ENCODE measurements around the gene KDM4E. TPM values are rescaled to one million over a fixed set of nuclear protein-coding genes. Genes with fewer than 3 reads are reported as not detected.
"Not testable (repeated sequence)": the region's sequence is repeated elsewhere in the genome, so short reads cannot be mapped to it uniquely, and the experiment has no call there.

Gene KDM4E
- total RNA-seq, 1 experiment from 2014 or later, result not detected

- H3K27ac Mint-ChIP-seq (ENCODE audit: unreplicated experiment), result no peak overlapping the region
- H3K36me3 Mint-ChIP-seq (ENCODE audit: insufficient read depth, unreplicated experiment), result no peaks in the 10 kb centered on the region
- DNase-seq, result no peak
- no peaks in the 10 kb centered on the region for H3K9me3 Mint-ChIP-seq (ENCODE audit: low read depth, unreplicated experiment)
- no peak overlapping the region for H3K4me3 Mint-ChIP-seq (ENCODE audit: low read depth, unreplicated experiment)
- H3K4me1 Mint-ChIP-seq (ENCODE audit: low read depth, unreplicated experiment), result no peaks in the 10 kb centered on the region
- BruUV-seq (replicated peaks), result no TSS peak
- intact Hi-C loops (cut with micrococcal nuclease; ENCODE audit: unreplicated experiment), result no loop called here
- no peak for TF ChIP-seq CTCF (IDR thresholded peaks at IDR 0.05; ENCODE audit: unreplicated experiment)
- CTCF ChIA-PET, result no interaction called here
- H3K27me3 Mint-ChIP-seq (ENCODE audit: unreplicated experiment), result no peaks in the 10 kb centered on the region
Observed at GRCh38 chr11:95005642-95006041, 19.4 kb upstream of the KDM4E start.

DNA sequence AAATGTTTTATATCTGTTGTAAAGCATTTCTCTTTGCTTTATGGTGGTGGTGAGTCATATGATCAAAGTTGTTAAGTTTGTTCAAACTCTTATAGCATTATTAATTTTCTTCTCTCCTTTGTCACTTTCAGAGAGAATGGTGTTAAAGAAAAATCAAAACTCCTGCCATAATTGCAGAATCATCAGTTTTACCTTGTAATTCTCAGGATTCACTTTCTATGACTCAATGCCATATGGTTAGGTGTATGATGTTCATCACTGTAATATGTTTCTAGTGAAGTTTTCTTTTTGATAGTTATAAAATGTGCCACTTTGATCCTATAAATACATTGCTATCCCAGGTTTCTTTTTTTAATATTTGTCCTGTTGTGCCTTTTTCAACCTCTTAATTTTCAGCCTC lies 13.7 kb upstream of the KDM4E start:
- TF ChIP-seq CTCF (IDR thresholded peaks at IDR 0.05; ENCODE audit: unreplicated experiment), result no peak
- H3K4me1 Mint-ChIP-seq (ENCODE audit: low read depth, unreplicated experiment), result no peaks in the 10 kb centered on the region
- H3K27ac Mint-ChIP-seq (ENCODE audit: unreplicated experiment), result no peak overlapping the region
- BruUV-seq (replicated peaks), result no TSS peak
- no peaks in the 10 kb centered on the region for H3K36me3 Mint-ChIP-seq (ENCODE audit: insufficient read depth, unreplicated experiment)
- CTCF ChIA-PET, result no interaction called here
- no peaks in the 10 kb centered on the region for H3K9me3 Mint-ChIP-seq (ENCODE audit: low read depth, unreplicated experiment)
- H3K4me3 Mint-ChIP-seq (ENCODE audit: low read depth, unreplicated experiment), result no peak overlapping the region
- intact Hi-C loops (cut with micrococcal nuclease; ENCODE audit: unreplicated experiment), result no loop called here
- no peak for DNase-seq
- no peaks in the 10 kb centered on the region for H3K27me3 Mint-ChIP-seq (ENCODE audit: unreplicated experiment)

GRCh38 chr11:95014184-95014821 lies 10.8 kb upstream of the KDM4E start:
- Mint-ChIP-seq H3K4me3 (ENCODE audit: low read depth, unreplicated experiment) (no peak overlapping the region), H3K36me3 (ENCODE audit: insufficient read depth, unreplicated experiment) (no peaks in the 10 kb centered on the region), H3K4me1 (ENCODE audit: low read depth, unreplicated experiment) (no peaks in the 10 kb centered on the region), H3K27me3 (ENCODE audit: unreplicated experiment) (no peaks in the 10 kb centered on the region), H3K27ac (ENCODE audit: unreplicated experiment) (no peak overlapping the region), H3K9me3 (ENCODE audit: low read depth, unreplicated experiment) (no peaks in the 10 kb centered on the region)
- no peak for TF ChIP-seq CTCF (IDR thresholded peaks at IDR 0.05; ENCODE audit: unreplicated experiment)
- CTCF ChIA-PET, result no interaction called here
- BruUV-seq (replicated peaks), result no TSS peak
- intact Hi-C loops (cut with micrococcal nuclease; ENCODE audit: unreplicated experiment), result no loop called here
- no peak for DNase-seq

- CTCF ChIA-PET, result interaction anchor here (0.5 to 1.5 kb wide), 2 partner anchors 12 to 1130 kb away, joined by 3 to 4 read pairs; no protein-coding TSS in a partner anchor
- Mint-ChIP-seq H3K27ac (ENCODE audit: unreplicated experiment) (no peak overlapping the region), H3K27me3 (ENCODE audit: unreplicated experiment) (no peaks in the 10 kb centered on the region), H3K4me1 (ENCODE audit: low read depth, unreplicated experiment) (no peaks in the 10 kb centered on the region), H3K4me3 (ENCODE audit: low read depth, unreplicated experiment) (no peak overlapping the region), H3K36me3 (ENCODE audit: insufficient read depth, unreplicated experiment) (no peaks in the 10 kb centered on the region), H3K9me3 (ENCODE audit: low read depth, unreplicated experiment) (no peaks in the 10 kb centered on the region)
- intact Hi-C loops (cut with micrococcal nuclease; ENCODE audit: unreplicated experiment), result no loop called here
- TF ChIP-seq CTCF (IDR thresholded peaks at IDR 0.05; ENCODE audit: unreplicated experiment), result no peak
- DNase-seq, result no peak
- BruUV-seq (replicated peaks), result no TSS peak
Observed at GRCh38 chr11:95016139-95016538, 8.9 kb upstream of the KDM4E start.

GRCh38 chr11:95021468-95021867 lies 3.6 kb upstream of the KDM4E start:
- CTCF ChIA-PET; H3K9me3 Mint-ChIP-seq (ENCODE audit: low read depth, unreplicated experiment); H3K36me3 Mint-ChIP-seq (ENCODE audit: insufficient read depth, unreplicated experiment); DNase-seq; H3K4me3 Mint-ChIP-seq (ENCODE audit: low read depth, unreplicated experiment); intact Hi-C loops (cut with micrococcal nuclease; ENCODE audit: unreplicated experiment); H3K4me1 Mint-ChIP-seq (ENCODE audit: low read depth, unreplicated experiment); BruUV-seq (replicated peaks); H3K27me3 Mint-ChIP-seq (ENCODE audit: unreplicated experiment); H3K27ac Mint-ChIP-seq (ENCODE audit: unreplicated experiment): not testable (repeated sequence)

GRCh38 chr11:95025594-95025993 lies 536 bp downstream of the KDM4E start:
- DNase-seq; H3K4me1 Mint-ChIP-seq (ENCODE audit: low read depth, unreplicated experiment); H3K36me3 Mint-ChIP-seq (ENCODE audit: insufficient read depth, unreplicated experiment); H3K4me3 Mint-ChIP-seq (ENCODE audit: low read depth, unreplicated experiment); H3K9me3 Mint-ChIP-seq (ENCODE audit: low read depth, unreplicated experiment); CTCF ChIA-PET; intact Hi-C loops (cut with micrococcal nuclease; ENCODE audit: unreplicated experiment); BruUV-seq (replicated peaks); H3K27me3 Mint-ChIP-seq (ENCODE audit: unreplicated experiment); H3K27ac Mint-ChIP-seq (ENCODE audit: unreplicated experiment): not testable (repeated sequence)

Data from Calu3 (cell line).